ENCODE results near the gene LBX2.

The LBX2 gene

GRCh38 chr2:74501335-74502071, 2.1 kb upstream of the LBX2 start:
- peaks cover 13% of the 10 kb centered on the region for H3K36me3 ChIP-seq
- peaks cover 48 to 54% of the 10 kb centered on the region in 2 experiments for H3K4me1 ChIP-seq (ENCODE audit: control insufficient read depth in 1 of 2, insufficient read depth in 1 of 2, low read depth in 1 of 2, low read length in 1 of 2)
- peaks cover 91% of the 10 kb centered on the region for H3K27me3 ChIP-seq
- no peak overlapping the region for H3K27ac ChIP-seq
- no peak for TF ChIP-seq CTCF (IDR thresholded peaks at IDR 0.05)
- no peak overlapping the region for H3K4me3 ChIP-seq (ENCODE audit: low read depth in 1 of 2, low read length in 1 of 2)
- H3K9me3 ChIP-seq = no peaks in the 10 kb centered on the region

- H3K27ac ChIP-seq = no peak overlapping the region
- no peak overlapping the region for H3K4me3 ChIP-seq (ENCODE audit: low read depth in 1 of 2, low read length in 1 of 2)
- H3K4me1 ChIP-seq (ENCODE audit: control insufficient read depth in 1 of 2, insufficient read depth in 1 of 2, low read depth in 1 of 2, low read length in 1 of 2) = peaks cover 42 to 45% of the 10 kb centered on the region in 2 experiments
- H3K36me3 ChIP-seq = peaks cover 8% of the 10 kb centered on the region
- H3K9me3 ChIP-seq = no peaks in the 10 kb centered on the region
- TF ChIP-seq CTCF (IDR thresholded peaks at IDR 0.05) = no peak
- peaks cover 98% of the 10 kb centered on the region for H3K27me3 ChIP-seq
These were observed 1.2 kb upstream of the LBX2 start for GRCh38 chr2:74500578-74500946.

GRCh38 chr2:74499940-74500577, 656 bp upstream of the LBX2 start:
- H3K4me3 ChIP-seq (ENCODE audit: low read depth in 1 of 2, low read length in 1 of 2) = no peak overlapping the region
- H3K36me3 ChIP-seq = peaks cover 3% of the 10 kb centered on the region
- TF ChIP-seq CTCF (IDR thresholded peaks at IDR 0.05) = no peak
- H3K4me1 ChIP-seq (ENCODE audit: control insufficient read depth in 1 of 2, insufficient read depth in 1 of 2, low read depth in 1 of 2, low read length in 1 of 2) = peaks cover 42 to 43% of the 10 kb centered on the region in 2 experiments
- peaks cover 93% of the 10 kb centered on the region for H3K27me3 ChIP-seq
- H3K27ac ChIP-seq = no peak overlapping the region
- no peaks in the 10 kb centered on the region for H3K9me3 ChIP-seq

- H3K9me3 ChIP-seq = no peaks in the 10 kb centered on the region
- no peak overlapping the region for H3K27ac ChIP-seq
- peaks cover 9% of the 10 kb centered on the region for H3K36me3 ChIP-seq
- peaks cover 41 to 42% of the 10 kb centered on the region in 2 experiments for H3K4me1 ChIP-seq (ENCODE audit: control insufficient read depth in 1 of 2, insufficient read depth in 1 of 2, low read depth in 1 of 2, low read length in 1 of 2)
- H3K4me3 ChIP-seq (ENCODE audit: low read depth in 1 of 2, low read length in 1 of 2) = peak overlapping the region; percentile 53 to 59
- peaks cover 79% of the 10 kb centered on the region for H3K27me3 ChIP-seq
- no peak for TF ChIP-seq CTCF (IDR thresholded peaks at IDR 0.05)
These were observed 720 bp downstream of the LBX2 start for GRCh38 chr2:74498500-74499266.

GRCh38 chr2:74497777-74498499, 1.5 kb downstream of the LBX2 start:
- peak overlapping the region; percentile 53 to 59 for H3K4me3 ChIP-seq (ENCODE audit: low read depth in 1 of 2, low read length in 1 of 2)
- H3K27me3 ChIP-seq = peaks cover 71% of the 10 kb centered on the region
- no peak overlapping the region for H3K27ac ChIP-seq
- TF ChIP-seq CTCF (IDR thresholded peaks at IDR 0.05) = no peak
- H3K36me3 ChIP-seq = peaks cover 16% of the 10 kb centered on the region
- H3K9me3 ChIP-seq = no peaks in the 10 kb centered on the region
- peaks cover 33 to 34% of the 10 kb centered on the region in 2 experiments for H3K4me1 ChIP-seq (ENCODE audit: control insufficient read depth in 1 of 2, insufficient read depth in 1 of 2, low read depth in 1 of 2, low read length in 1 of 2)
